ENCODE data around the gene PPP1R12A. TPM values are rescaled to one million over a fixed set of nuclear protein-coding genes. Genes with fewer than 3 reads are reported as not detected.
"Not testable (repeated sequence)": the region's sequence is repeated elsewhere in the genome, so short reads cannot be mapped to it uniquely, and the experiment has no call there.

Gene PPP1R12A
- total RNA-seq, 1 donor from 2014 or later: 123 TPM

GRCh38 chr12:79955561-79955960, 20.7 kb upstream of the PPP1R12A start:
- no peaks in the 10 kb centered on the region for H3K4me1 Mint-ChIP-seq
- H3K9me3 Mint-ChIP-seq: peaks cover 25% of the 10 kb centered on the region
- H3K36me3 Mint-ChIP-seq: peaks cover 6% of the 10 kb centered on the region
- TF ChIP-seq CTCF (IDR thresholded peaks at IDR 0.05; ENCODE audit: unreplicated experiment): no peak
- H3K27me3 Mint-ChIP-seq (ENCODE audit: low read depth): peaks cover 5% of the 10 kb centered on the region
- no peak for DNase-seq (ENCODE audit: low spot score in 2 of 2, unreplicated experiment in 2 of 2)
- H3K4me3 Mint-ChIP-seq: no peak overlapping the region
- no peak overlapping the region for H3K27ac Mint-ChIP-seq

- Mint-ChIP-seq H3K9me3 (peaks cover 25% of the 10 kb centered on the region), H3K27ac (no peak overlapping the region), H3K36me3 (peaks cover 6% of the 10 kb centered on the region), H3K4me1 (no peaks in the 10 kb centered on the region), H3K4me3 (no peak overlapping the region), H3K27me3 (ENCODE audit: low read depth) (peaks cover 2% of the 10 kb centered on the region)
- DNase-seq (ENCODE audit: low spot score in 2 of 2, unreplicated experiment in 2 of 2): no peak
- no peak for TF ChIP-seq CTCF (IDR thresholded peaks at IDR 0.05; ENCODE audit: unreplicated experiment)
Measured at GRCh38 chr12:79954037-79954610, 19.2 kb upstream of the PPP1R12A start.

- peaks cover 5% of the 10 kb centered on the region for H3K4me1 Mint-ChIP-seq
- H3K36me3 Mint-ChIP-seq: no peaks in the 10 kb centered on the region
- peaks cover 2% of the 10 kb centered on the region for H3K27me3 Mint-ChIP-seq (ENCODE audit: low read depth)
- DNase-seq (ENCODE audit: low spot score in 2 of 2, unreplicated experiment in 2 of 2): no peak
- H3K9me3 Mint-ChIP-seq: peaks cover 9% of the 10 kb centered on the region
- no peak overlapping the region for H3K4me3 Mint-ChIP-seq
- H3K27ac Mint-ChIP-seq: no peak overlapping the region
- no peak for TF ChIP-seq CTCF (IDR thresholded peaks at IDR 0.05; ENCODE audit: unreplicated experiment)
Measured at GRCh38 chr12:79949098-79949497, 14.2 kb upstream of the PPP1R12A start.

GRCh38 chr12:79945433-79945832, 10.5 kb upstream of the PPP1R12A start:
- TF ChIP-seq CTCF (IDR thresholded peaks at IDR 0.05; ENCODE audit: unreplicated experiment): no peak
- Mint-ChIP-seq H3K4me1 (peaks cover 5% of the 10 kb centered on the region), H3K9me3 (no peaks in the 10 kb centered on the region), H3K36me3 (no peaks in the 10 kb centered on the region), H3K27ac (no peak overlapping the region), H3K4me3 (no peak overlapping the region), H3K27me3 (ENCODE audit: low read depth) (no peaks in the 10 kb centered on the region)
- no peak for DNase-seq (ENCODE audit: low spot score in 2 of 2, unreplicated experiment in 2 of 2)

GRCh38 chr12:79944565-79944964, 9.7 kb upstream of the PPP1R12A start:
- no peak overlapping the region for H3K27ac Mint-ChIP-seq
- H3K9me3 Mint-ChIP-seq: no peaks in the 10 kb centered on the region

GRCh38 chr12:79942846-79943245, 7.9 kb upstream of the PPP1R12A start:
- not testable (repeated sequence) for DNase-seq (ENCODE audit: low spot score in 2 of 2, unreplicated experiment in 2 of 2); H3K9me3 Mint-ChIP-seq; H3K27ac Mint-ChIP-seq; H3K4me3 Mint-ChIP-seq; H3K4me1 Mint-ChIP-seq; H3K36me3 Mint-ChIP-seq; H3K27me3 Mint-ChIP-seq (ENCODE audit: low read depth)

More at GRCh38 chr12:79944565-79944964, 9.7 kb upstream of the PPP1R12A start:
- no peak for TF ChIP-seq CTCF (IDR thresholded peaks at IDR 0.05; ENCODE audit: unreplicated experiment)
- no peak overlapping the region for H3K4me3 Mint-ChIP-seq
- no peak for DNase-seq (ENCODE audit: low spot score in 2 of 2, unreplicated experiment in 2 of 2)
- H3K27me3 Mint-ChIP-seq (ENCODE audit: low read depth): no peaks in the 10 kb centered on the region
- peaks cover 5% of the 10 kb centered on the region for H3K4me1 Mint-ChIP-seq
- H3K36me3 Mint-ChIP-seq: no peaks in the 10 kb centered on the region
